H1 (cell line): ENCODE measurements around the gene CDK5. TPM values are rescaled to one million over a fixed set of nuclear protein-coding genes. Genes with fewer than 3 reads are reported as not detected.
A peak's percentile ranks its signal among the peaks of the same experiment; 100 is the strongest.

Source experiments
- CTCF ChIA-PET: fragments of 300-600 bp; sonication (Branson Sonifier 250); formaldehyde crosslinking; loops from one replicate; lab custom pipeline; 2021; ENCODE audit not compliant: partially characterized antibody; lab: Charles Lee
- POLR2A ChIA-PET: fragments of 300-600 bp; sonication (Branson Sonifier 250); formaldehyde crosslinking; loops from one replicate; lab custom pipeline; 2021; ENCODE audit warnings: inconsistent platforms; ENCODE audit not compliant: partially characterized antibody; lab: Charles Lee
- DNase-seq, 2 experiments: peaks; one replicate each; pipeline versions ENCODE4 v3.0.0 to v3.0.0-alpha.2; 2010 to 2022; ENCODE audit warnings: low spot score in 2 of 2, low read depth in 1 of 2, mixed read lengths in 1 of 2
- FAIRE-seq: peaks from 2 replicates; lab custom pipeline; 2011; peaks lifted over from hg19 to GRCh38; lab: Jason Lieb, UNC
- H2AFZ ChIP-seq: 2 replicates; pipeline ENCODE4 v1.8.1; 2012; ENCODE audit warnings: low read length, inconsistent platforms
- H2AK5ac ChIP-seq: 2 replicates; pipeline ENCODE4 v1.6.1; 2013; ENCODE audit warnings: low read depth, low read length
- H2BK120ac ChIP-seq: replicated peaks from 2 replicates; pipeline ENCODE3; 2013; ENCODE audit warnings: low read depth, low read length, inconsistent platforms
- H2BK12ac ChIP-seq: 2 replicates; pipeline ENCODE4 v1.6.1; 2013; ENCODE audit warnings: low read depth, low read length
- H2BK15ac ChIP-seq: 2 replicates; pipeline ENCODE4 v1.6.1; 2013; ENCODE audit warnings: low read length
- H2BK20ac ChIP-seq: 2 replicates; pipeline ENCODE4 v1.6.1; 2013; ENCODE audit warnings: low read length
- H2BK5ac ChIP-seq: 2 replicates; pipeline ENCODE4 v1.6.1; 2013; ENCODE audit warnings: low read depth, low read length
- H3K14ac ChIP-seq: 2 replicates; pipeline ENCODE4 v1.6.1; 2013; ENCODE audit warnings: inconsistent platforms; ENCODE audit not compliant: insufficient read length
- H3K18ac ChIP-seq: 2 replicates; pipeline ENCODE4 v1.6.1; 2013; ENCODE audit warnings: low read length; ENCODE audit errors: extremely low read depth
- H3K23ac ChIP-seq: 2 replicates; pipeline ENCODE4 v1.6.1; 2013; ENCODE audit warnings: inconsistent platforms; ENCODE audit not compliant: insufficient read length
- H3K23me2 ChIP-seq: 2 replicates; pipeline ENCODE4 v1.6.1; 2013; ENCODE audit warnings: low read depth, low read length
- H3K27ac ChIP-seq: 2 replicates; pipeline ENCODE4 v1.6.1; 2011; ENCODE audit warnings: low read depth, low read length, inconsistent platforms
- H3K27me3 ChIP-seq, 4 experiments: replicated peaks in 1 of 4; 1 replicate in 1 of 4; 2 replicates in 3 of 4; pipeline versions ENCODE4 v1.6.1 to v1.8.1; 2011 to 2013; ENCODE audit warnings: low read length in 3 of 4, mild to moderate bottlenecking in 3 of 4, inconsistent platforms in 2 of 4, mixed read lengths in 2 of 4, moderate library complexity in 1 of 4; ENCODE audit not compliant: control insufficient read depth in 3 of 4, insufficient read depth in 3 of 4; ENCODE audit errors: extremely low read depth in 1 of 4
- H3K36me3 ChIP-seq, 4 experiments: 2 replicates each; pipeline versions ENCODE4 v1.6.1 to v1.8.1; 2011 to 2013; ENCODE audit warnings: mild to moderate bottlenecking in 4 of 4, low read length in 3 of 4, moderate library complexity in 2 of 4, control low read depth in 1 of 4, inconsistent platforms in 1 of 4; ENCODE audit not compliant: insufficient read depth in 4 of 4, control insufficient read depth in 2 of 4
- H3K4ac ChIP-seq: replicated peaks from 2 replicates; pipeline ENCODE3; 2013; ENCODE audit warnings: low read length, low read depth, mixed read lengths, inconsistent platforms; ENCODE audit not compliant: insufficient read length
- H3K4me1 ChIP-seq, 4 experiments: replicated peaks in 1 of 4; 1 replicate in 1 of 4; 2 replicates in 3 of 4; pipeline versions ENCODE4 v1.6.1 to v1.8.1; 2011 to 2013; ENCODE audit warnings: low read length in 3 of 4, inconsistent platforms in 2 of 4, mixed read lengths in 1 of 4; ENCODE audit not compliant: insufficient read depth in 4 of 4, control insufficient read depth in 3 of 4
- H3K4me2 ChIP-seq, 2 experiments: 2 replicates each; pipeline versions ENCODE4 v1.6.1 to v1.8.1; 2011 to 2013; ENCODE audit warnings: low read depth in 2 of 2, low read length in 2 of 2, control low read depth in 1 of 2, inconsistent platforms in 1 of 2, mild to moderate bottlenecking in 1 of 2; ENCODE audit not compliant: insufficient read depth in 1 of 2
- H3K4me3 ChIP-seq, 4 experiments: fragments of 200-600, 300-600 bp in 1 of 4; sonication (generic), shearing (Covaris generic), sonication (Bioruptor Twin) in 1 of 4; 2 replicates each; pipeline versions ENCODE4 v1.5.1 to v1.8.1; 2011 to 2016; ENCODE audit warnings: low read length in 4 of 4, low read depth in 3 of 4, control low read depth in 2 of 4, inconsistent platforms in 2 of 4, mild to moderate bottlenecking in 2 of 4, mixed read lengths in 1 of 4, moderate library complexity in 1 of 4; ENCODE audit not compliant: insufficient read depth in 2 of 4; ENCODE audit errors: extremely low read depth in 1 of 4
- H3K56ac ChIP-seq: replicated peaks from 2 replicates; pipeline ENCODE3; 2013; ENCODE audit warnings: low read depth, mild to moderate bottlenecking, mixed read lengths, low read length, inconsistent platforms; ENCODE audit not compliant: insufficient read length
- H3K79me1 ChIP-seq: 2 replicates; pipeline ENCODE4 v1.6.1; 2013; ENCODE audit warnings: low read depth, low read length, control low read depth
- H3K79me2 ChIP-seq, 2 experiments: 2 replicates each; pipeline versions ENCODE4 v1.6.1 to v1.8.1; 2012 to 2013; ENCODE audit warnings: low read length in 2 of 2, mild to moderate bottlenecking in 2 of 2, inconsistent platforms in 1 of 2; ENCODE audit not compliant: insufficient read depth in 2 of 2, control insufficient read depth in 1 of 2
- H3K9ac ChIP-seq, 4 experiments: replicated peaks in 1 of 4; 1 replicate in 1 of 4; 2 replicates in 3 of 4; pipeline versions ENCODE4 v1.6.1 to v1.8.1; 2011 to 2013; ENCODE audit warnings: low read depth in 3 of 4, low read length in 3 of 4, control low read depth in 2 of 4, mild to moderate bottlenecking in 2 of 4, moderate library complexity in 2 of 4, inconsistent platforms in 1 of 4; ENCODE audit errors: extremely low read depth in 1 of 4
- H3K9me3 ChIP-seq, 2 experiments: 2 replicates each; pipeline versions ENCODE4 v1.6.1 to v1.8.1; 2012 to 2013; ENCODE audit warnings: mild to moderate bottlenecking in 2 of 2, moderate library complexity in 2 of 2, control low read depth in 1 of 2, inconsistent platforms in 1 of 2, low read depth in 1 of 2, low read length in 1 of 2, mixed read lengths in 1 of 2; ENCODE audit not compliant: insufficient read depth in 2 of 2
- H4K20me1 ChIP-seq, 2 experiments: replicated peaks in 1 of 2; 2 replicates each; pipeline versions ENCODE3 to v1.8.1; 2011 to 2013; ENCODE audit warnings: inconsistent platforms in 2 of 2, low read length in 2 of 2, mild to moderate bottlenecking in 1 of 2; ENCODE audit not compliant: insufficient read depth in 2 of 2, control insufficient read depth in 1 of 2
- H4K5ac ChIP-seq: 2 replicates; pipeline ENCODE4 v1.6.1; 2013; ENCODE audit warnings: low read length, low read depth, mixed read lengths, inconsistent platforms; ENCODE audit not compliant: insufficient read length
- H4K8ac ChIP-seq: 2 replicates; pipeline ENCODE4 v1.8.0; 2013; ENCODE audit warnings: mild to moderate bottlenecking, moderate library complexity, low read length, inconsistent platforms; ENCODE audit not compliant: insufficient read depth; ENCODE audit errors: extremely low read depth
- H4K91ac ChIP-seq: replicated peaks from 2 replicates; pipeline ENCODE3; 2013; ENCODE audit warnings: low read length, mixed read lengths, inconsistent platforms; ENCODE audit not compliant: insufficient read length
- RFX5 ChIP-seq: IDR thresholded peaks from 2 replicates; pipeline ENCODE4 v1.6.1; 2011; ENCODE audit warnings: low read depth, low read length, improper control_type of control experiment, borderline replicate concordance
- SAP30 ChIP-seq: fragments of 300-600 bp; sonication (generic); IDR thresholded peaks from 2 replicates; pipeline ENCODE4 v1.7.1; 2012; ENCODE audit warnings: low read length, moderate library complexity, mild to moderate bottlenecking, inconsistent platforms; ENCODE audit not compliant: insufficient read depth, insufficient replicate concordance
- WGBS, 2 experiments: shearing (Covaris generic) in 1 of 2; methylation state at CpG; one replicate each; pipeline versions ENCODE4 v1.1.6 to v1.1.7; 2013 to 2015; ENCODE audit warnings: low lambda C conversion rate in 2 of 2, mixed read lengths in 2 of 2, inconsistent platforms in 1 of 2, low coverage in 1 of 2, missing lambda C conversion rate in 1 of 2; ENCODE audit not compliant: insufficient replicate concordance in 2 of 2, insufficient coverage in 1 of 2, insufficient read length in 1 of 2; ENCODE audit errors: extremely low coverage in 1 of 2, missing lambda C conversion rate in 1 of 2; 5-methylcytosine and 5-hydroxymethylcytosine counted together
- polyA plus RNA-seq, 7 experiments: library from polyadenylated mRNA; depleted of rRNA in 3 of 7; stranded (reverse) in 5 of 7; unstranded in 2 of 7; fragments of >200 nt in 5 of 7; fragments of 200-250 nt in 2 of 7; gene quantifications; 1 replicate in 5 of 7; 2 replicates in 1 of 7; 4 replicates in 1 of 7; pipeline versions ENCODE4 v1.2.1 to v1.2.3, GENCODE V29; 2011 to 2013; ENCODE audit warnings: missing spikeins in 2 of 7, mixed read lengths in 2 of 7
- total RNA-seq: library from RNA; stranded (reverse); fragmentation: NEBNext Ultra II Directional; extraction: Animal tissue kit (Norgen Biotek cat#: 25700); gene quantifications from 2 replicates; pipeline ENCODE4 v1.2.1, GENCODE V29; 2021

The CDK5 gene
- total and polyA plus RNA-seq, 2 of the 8 experiments (the other 6 are each of a cell fraction or from before 2014, with no cell fraction given) = 22.8 to 37.2 TPM

DNA sequence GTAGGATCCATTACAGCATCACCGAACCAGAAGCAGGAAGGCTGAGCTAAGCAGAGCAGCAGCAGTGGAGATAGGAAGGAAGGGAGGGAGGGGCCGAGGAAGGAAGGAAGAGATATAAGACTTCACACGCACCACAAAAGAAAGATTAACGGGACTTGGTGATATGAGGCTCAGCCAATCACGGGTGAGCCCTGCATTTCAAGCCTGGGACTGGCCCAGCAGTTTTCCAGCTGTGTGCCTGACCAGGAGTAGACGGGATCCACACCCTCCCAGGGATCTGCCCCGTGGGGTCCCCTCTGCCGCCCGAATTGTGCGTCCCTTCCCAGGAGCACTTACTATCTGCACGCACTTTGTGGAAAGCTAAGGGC, 49.6 kb downstream of the CDK5 start:
- Histone ChIP-seq H2BK5ac (no peak overlapping the region), H3K56ac (no peak overlapping the region), H3K14ac (no peak overlapping the region), H4K5ac (no peak overlapping the region), H3K4ac (no peak overlapping the region), H3K4me3 (peak overlapping the region in 1 of 4 experiments; percentile 23; a peak in 1 of 8 replicates), H3K4me1 (peaks cover 0 to 26% (median 21%) of the 10 kb centered on the region in 4 experiments; a peak in 6 of 7 replicates), H3K23me2 (no peaks in the 10 kb centered on the region; the same call in 1 of the 2 replicates), H3K27ac (no peak overlapping the region), H3K79me2 (no peaks in the 10 kb centered on the region), H3K79me1 (no peaks in the 10 kb centered on the region), H3K9me3 (no peaks in the 10 kb centered on the region), H2BK120ac (peak overlapping the region; percentile 12), H2BK15ac (peak overlapping the region; percentile 92), H2BK20ac (no peak overlapping the region), H3K36me3 (no peaks in the 10 kb centered on the region), H3K4me2 (peak overlapping the region; percentile 1 to 40; a peak in 2 of 4 replicates), H4K91ac (peak overlapping the region; percentile 86), H3K18ac (no peak overlapping the region), H4K20me1 (no peaks in the 10 kb centered on the region), H4K8ac (peak overlapping the region; percentile 39; the same call in 1 of the 2 replicates), H2AK5ac (0 out of 2 replicates have a peak overlapping the region, but pooled peaks have one; percentile 10), H3K27me3 (peaks cover 0 to 3% (median 0%) of the 10 kb centered on the region in 4 experiments; a peak in 2 of 7 replicates), H2BK12ac (peak overlapping the region; percentile 39; the same call in 1 of the 2 replicates), H3K23ac (no peak overlapping the region), H2AFZ (peak overlapping the region; percentile 47; the same call in 1 of the 2 replicates), H3K9ac (no peak overlapping the region)
- DNase-seq (no peak), FAIRE-seq (no peak)
- CTCF ChIA-PET = interaction anchor here (0.5 to 11.5 kb wide), 29 partner anchors 9 to 1406 kb away, joined by 3 to 142 read pairs (median 8); partner anchors contain the start of genes ABCB8, ATG9B, CDK5 and NOS3
- POLR2A ChIA-PET = interaction anchor here (1.0 to 1.1 kb wide), 2 partner anchors 19 to 20 kb away, joined by 3 read pairs; partner anchors contain the start of gene ABCB8
- TF ChIP-seq SAP30 (no peak), RFX5 (no peak)
- WGBS, 2 experiments = 85% methylated on average over 11 of the region's 11 CpGs; no CpG with 5 or more reads in 1 of the 2 experiments
